Neural cell (in vitro differentiated cells): Measurements from ENCODE around the gene TBC1D14. TPM values are rescaled to one million over a fixed set of nuclear protein-coding genes. Genes with fewer than 3 reads are reported as not detected.

ENCODE experiments used
- H2AFZ ChIP-seq: fragments of 200-600, 300-800 bp; sonication (generic), shearing (Covaris generic); 2 replicates; pipeline ENCODE4 v1.6.0; 2014; ENCODE audit warnings: low read depth, mild to moderate bottlenecking, antibody characterized with exemption, low read length, moderate library complexity
- H3F3A ChIP-seq: fragments of 200-600 bp; shearing (Covaris generic); 2 replicates; pipeline ENCODE4 v1.6.1; 2016; ENCODE audit warnings: mild to moderate bottlenecking, moderate library complexity, mixed read lengths, antibody characterized with exemption, low read length; ENCODE audit not compliant: insufficient read depth, poor library complexity, severe bottlenecking
- H3K27ac ChIP-seq: fragments of 200-600, 300-800 bp; sonication (generic), shearing (Covaris generic); 2 replicates; pipeline ENCODE4 v1.5.1; 2014; ENCODE audit warnings: mild to moderate bottlenecking, low read length, moderate library complexity
- H3K27me3 ChIP-seq: fragments of 300-800, 200-600 bp; sonication (generic), shearing (Covaris generic); 2 replicates; pipeline ENCODE4 v1.6.0; 2014; ENCODE audit warnings: mild to moderate bottlenecking, low read depth, low read length, moderate library complexity; ENCODE audit not compliant: insufficient read depth
- H3K36me3 ChIP-seq: fragments of 300-800, 200-600 bp; sonication (generic), shearing (Covaris generic); 2 replicates; pipeline ENCODE4 v1.5.1; 2014; ENCODE audit warnings: mild to moderate bottlenecking, antibody characterized with exemption, low read length, moderate library complexity; ENCODE audit not compliant: insufficient read depth
- H3K4me2 ChIP-seq: fragments of 300-800, 200-600 bp; sonication (generic), shearing (Covaris generic); 2 replicates; pipeline ENCODE4 v1.6.0; 2014; ENCODE audit warnings: mild to moderate bottlenecking, low read length
- H3K4me3 ChIP-seq: fragments of 300-800, 200-600 bp; sonication (generic), shearing (Covaris generic); 2 replicates; pipeline ENCODE4 v1.5.1; 2014; ENCODE audit warnings: mild to moderate bottlenecking, low read length, moderate library complexity
- H3K79me2 ChIP-seq: fragments of 200-600 bp; shearing (Covaris generic); replicated peaks from 2 replicates; pipeline ENCODE4 v1.6.0; 2014; ENCODE audit warnings: mild to moderate bottlenecking, low read length, moderate library complexity; ENCODE audit not compliant: insufficient read depth
- H3K9ac ChIP-seq: fragments of 300-800, 200-600 bp; sonication (generic), shearing (Covaris generic); 2 replicates; pipeline ENCODE4 v1.6.1; 2016; ENCODE audit warnings: mild to moderate bottlenecking, low read length, mixed read lengths
- H3K9me2 ChIP-seq: fragments of 200-600 bp; shearing (Covaris generic); 2 replicates; pipeline ENCODE4 v1.6.1; 2016; ENCODE audit warnings: mild to moderate bottlenecking, low read length, mixed read lengths; ENCODE audit not compliant: insufficient read depth
- H3K9me3 ChIP-seq: fragments of 200-600, 300-800 bp; sonication (generic), shearing (Covaris generic); 2 replicates; pipeline ENCODE4 v1.6.1; 2016; ENCODE audit warnings: mild to moderate bottlenecking, mixed run types, low read length, moderate library complexity, mixed read lengths
- H4K20me1 ChIP-seq: fragments of 200-600 bp; shearing (Covaris generic); 2 replicates; pipeline ENCODE4 v1.6.1; 2016; ENCODE audit warnings: mild to moderate bottlenecking, mixed run types; ENCODE audit not compliant: insufficient read depth
- CTCF ChIP-seq: fragments of 450-650 bp; IDR thresholded peaks from 2 replicates; pipeline ENCODE4 v1.5.1; 2014; ENCODE audit warnings: antibody characterized with exemption, mild to moderate bottlenecking, moderate library complexity; ENCODE audit not compliant: poor library complexity, severe bottlenecking
- EP300 ChIP-seq: fragments of 450-650 bp; conservative IDR thresholded peaks from 2 replicates; pipeline ENCODE4 v1.6.1; 2014; ENCODE audit warnings: antibody characterized with exemption, mild to moderate bottlenecking, moderate library complexity; ENCODE audit not compliant: poor library complexity, severe bottlenecking
- EZH2 ChIP-seq: fragments of 200-600, 300-800 bp; shearing (Covaris generic), sonication (generic); IDR thresholded peaks from 2 replicates; pipeline ENCODE4 v1.6.1; 2014; ENCODE audit warnings: antibody characterized with exemption, low read length, borderline replicate concordance, mild to moderate bottlenecking; ENCODE audit not compliant: insufficient read depth, poor library complexity, severe bottlenecking
- MXI1 ChIP-seq: fragments of 450-650 bp; conservative IDR thresholded peaks from 2 replicates; pipeline ENCODE4 v1.6.1; 2014; ENCODE audit warnings: antibody characterized with exemption, mild to moderate bottlenecking; ENCODE audit not compliant: poor library complexity, severe bottlenecking
- POLR2AphosphoS5 ChIP-seq: IDR thresholded peaks from 2 replicates; pipeline ENCODE4 v1.6.1; 2012
- RAD21 ChIP-seq: fragments of 450-650 bp; conservative IDR thresholded peaks from 2 replicates; pipeline ENCODE4 v1.6.1; 2014; ENCODE audit warnings: antibody characterized with exemption, mild to moderate bottlenecking, moderate library complexity
- REST ChIP-seq: IDR thresholded peaks from 2 replicates; pipeline ENCODE4 v1.6.1; 2012; ENCODE audit warnings: borderline replicate concordance
- SMC3 ChIP-seq: fragments of 450-650 bp; conservative IDR thresholded peaks from 2 replicates; pipeline ENCODE4 v1.6.1; 2014; ENCODE audit warnings: antibody characterized with exemption, mild to moderate bottlenecking, moderate library complexity; ENCODE audit not compliant: poor library complexity
- TAF1 ChIP-seq: IDR thresholded peaks from 2 replicates; pipeline ENCODE4 v1.6.1; 2012; ENCODE audit warnings: low read depth
- polyA plus RNA-seq: library from polyadenylated mRNA; depleted of rRNA; stranded (reverse); fragments of >200 nt; gene quantifications from 2 replicates; pipeline ENCODE4 v1.2.3, GENCODE V29; 2014

Gene TBC1D14
- polyA plus RNA-seq, 1 donor from 2014 or later: 125 TPM

GRCh38 chr4:6891436-6892170, 18.0 kb upstream of the TBC1D14 start:
- H3K9ac ChIP-seq: no peak overlapping the region
- no peak overlapping the region for H3K4me2 ChIP-seq
- H2AFZ ChIP-seq: no peak overlapping the region
- no peaks in the 10 kb centered on the region for H3K9me3 ChIP-seq
- H3K79me2 ChIP-seq: no peaks in the 10 kb centered on the region
- no peaks in the 10 kb centered on the region for H3K9me2 ChIP-seq
- peaks cover 5% of the 10 kb centered on the region for H3K36me3 ChIP-seq
- H3K27ac ChIP-seq: no peak overlapping the region
- no peaks in the 10 kb centered on the region for H3F3A ChIP-seq
- H3K4me3 ChIP-seq: no peak overlapping the region
- no peaks in the 10 kb centered on the region for H4K20me1 ChIP-seq
- TF ChIP-seq EZH2: no peak
- no peak for TF ChIP-seq CTCF
- TF ChIP-seq RAD21: no peak
- no peak for TF ChIP-seq MXI1
- H3K27me3 ChIP-seq: no peaks in the 10 kb centered on the region

GRCh38 chr4:6892190-6892908, 17.3 kb upstream of the TBC1D14 start:
- H3K27ac ChIP-seq: no peak overlapping the region
- H3K4me2 ChIP-seq: no peak overlapping the region
- H3K36me3 ChIP-seq: peaks cover 5% of the 10 kb centered on the region
- TF ChIP-seq MXI1: no peak
- no peak for TF ChIP-seq REST
- H3K9ac ChIP-seq: no peak overlapping the region
- H3F3A ChIP-seq: no peaks in the 10 kb centered on the region
- H3K79me2 ChIP-seq: no peaks in the 10 kb centered on the region
- no peaks in the 10 kb centered on the region for H3K9me2 ChIP-seq
- no peaks in the 10 kb centered on the region for H4K20me1 ChIP-seq
- H3K9me3 ChIP-seq: no peaks in the 10 kb centered on the region
- no peak overlapping the region for H3K4me3 ChIP-seq
- H3K27me3 ChIP-seq: no peaks in the 10 kb centered on the region
- H2AFZ ChIP-seq: no peak overlapping the region

GRCh38 chr4:6892909-6893202, 16.8 kb upstream of the TBC1D14 start:
- Histone ChIP-seq H3K79me2 (no peaks in the 10 kb centered on the region), H4K20me1 (no peaks in the 10 kb centered on the region), H3F3A (no peaks in the 10 kb centered on the region), H3K9me3 (no peaks in the 10 kb centered on the region), H3K4me2 (no peak overlapping the region), H3K9ac (no peak overlapping the region), H3K9me2 (no peaks in the 10 kb centered on the region), H3K27me3 (no peaks in the 10 kb centered on the region), H3K4me3 (no peak overlapping the region), H3K27ac (no peak overlapping the region), H2AFZ (no peak overlapping the region), H3K36me3 (peaks cover 5% of the 10 kb centered on the region)
- TF ChIP-seq EP300 (no peak), EZH2 (no peak), RAD21 (no peak), REST (no peak), POLR2AphosphoS5 (no peak), MXI1 (no peak), CTCF (no peak), TAF1 (no peak), SMC3 (no peak)
